ENCODE results near the gene SH3GLB1. TPM values are rescaled to one million over a fixed set of nuclear protein-coding genes. Genes with fewer than 3 reads are reported as not detected.

Gene SH3GLB1
- total and polyA plus RNA-seq, 2 donors (not counting 3 experiments of a cell fraction or from before 2014, with no cell fraction given), result 43.7 to 140 TPM

DNA sequence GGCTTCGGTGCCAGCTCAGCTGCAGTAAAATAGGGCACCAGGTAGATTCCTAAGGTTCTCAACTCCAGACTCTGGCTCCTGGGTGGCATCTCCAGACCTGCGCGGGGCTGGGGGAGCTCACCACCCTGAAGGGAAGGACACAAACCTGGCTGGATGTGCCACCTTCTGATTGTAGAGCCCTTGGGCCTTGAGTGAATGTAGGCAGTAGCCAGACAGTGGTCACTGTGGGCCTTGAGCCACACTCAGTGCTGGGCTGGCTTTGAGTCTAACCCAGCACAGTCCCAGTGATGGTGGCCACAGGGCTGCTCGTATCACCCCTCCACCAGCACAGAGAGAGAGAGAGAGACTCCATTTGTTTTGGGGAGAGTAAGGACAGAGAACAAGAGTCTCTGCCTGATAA is 38.0 kb upstream of the SH3GLB1 start:
- Histone ChIP-seq H3K4me3 (replicated peaks in 1 of 3; ENCODE audit: insufficient read depth in 1 of 3, low read depth in 1 of 3, low read length in 3 of 3) (no peak overlapping the region), H3K79me2 (ENCODE audit: control insufficient read depth, insufficient read depth, low read length) (no peaks in the 10 kb centered on the region), H3K27ac (ENCODE audit: insufficient read depth, low read depth, low read length) (no peak overlapping the region), H3K27me3 (ENCODE audit: control insufficient read depth in 2 of 2, insufficient read depth in 2 of 2, low read length in 2 of 2) (no peaks in the 10 kb centered on the region), H3K9me3 (replicated peaks; ENCODE audit: control insufficient read depth, insufficient read depth, low read length) (no peaks in the 10 kb centered on the region), H3K4me1 (ENCODE audit: control insufficient read depth, extremely low read depth, insufficient read depth, low read length) (no peaks in the 10 kb centered on the region), H3K9me1 (replicated peaks; ENCODE audit: control insufficient read depth, extremely low read depth, insufficient read depth, low read length) (no peaks in the 10 kb centered on the region), H4K20me1 (replicated peaks; ENCODE audit: control insufficient read depth, extremely low read depth, insufficient read depth, low read length) (no peaks in the 10 kb centered on the region), H3K9ac (replicated peaks; ENCODE audit: extremely low read depth, insufficient read depth, low read length) (no peak overlapping the region), H3K36me3 (ENCODE audit: control insufficient read depth in 2 of 2, extremely low read depth in 1 of 2, insufficient read depth in 2 of 2, low read length in 2 of 2) (no peaks in the 10 kb centered on the region), H3K4me2 (ENCODE audit: insufficient read depth, low read length) (no peak overlapping the region), H2AFZ (ENCODE audit: low read depth, low read length) (no peak overlapping the region)
- BruUV-seq (replicated peaks), result no TSS peak
- FAIRE-seq (no peak), DNase-seq (ENCODE audit: low read depth, low spot score) (no peak)
- no peak for TF ChIP-seq POLR2AphosphoS5 (IDR thresholded peaks at IDR 0.05; ENCODE audit: insufficient read depth, low read depth, low read length)
- no peak for TF ChIP-seq FOS (IDR thresholded peaks at IDR 0.05; ENCODE audit: borderline replicate concordance, insufficient read depth, low read length)
- no peak for TF ChIP-seq GATA2 (IDR thresholded peaks at IDR 0.05; ENCODE audit: insufficient read depth, insufficient read length, low read depth, low read length)
- no peak for TF ChIP-seq MYC (IDR thresholded peaks at IDR 0.05; ENCODE audit: low read depth, low read length)
- intact Hi-C loops (cut with micrococcal nuclease) (no loop called here), dilution Hi-C loops (cut with MboI; ENCODE audit: extremely low pct_ligation_motif_present, low sequenced_read_pairs) (no loop called here)
- ChIA-PET CTCF (no interaction called here), POLR2A (no interaction called here)

DNA sequence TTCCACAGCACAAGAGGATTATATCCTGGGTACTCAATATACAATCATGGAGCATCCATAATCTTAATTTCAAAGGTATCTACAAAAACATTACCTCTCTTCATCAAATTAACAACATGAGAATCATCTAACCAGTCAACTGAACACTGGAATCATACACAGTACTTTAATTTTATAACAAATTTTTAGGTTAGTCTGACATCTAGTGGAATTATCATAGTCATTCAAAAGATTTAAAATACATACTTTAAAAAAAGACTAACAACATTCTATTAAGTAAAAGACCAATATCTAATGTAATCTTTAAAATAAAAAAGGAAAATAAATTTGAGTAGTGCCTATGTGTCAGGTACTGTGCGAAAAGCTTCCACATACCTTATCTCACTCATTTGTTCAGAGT is 16.8 kb upstream of the SH3GLB1 start:
- dilution Hi-C loops (cut with MboI; ENCODE audit: extremely low pct_ligation_motif_present, low sequenced_read_pairs) (no loop called here), intact Hi-C loops (cut with micrococcal nuclease) (loop anchor here (10.0 kb wide), 1 partner anchor 213 kb away; no protein-coding TSS in a partner anchor)
- Histone ChIP-seq H3K4me3 (replicated peaks in 1 of 3; ENCODE audit: insufficient read depth in 1 of 3, low read depth in 1 of 3, low read length in 3 of 3) (no peak overlapping the region), H3K27me3 (ENCODE audit: control insufficient read depth in 2 of 2, insufficient read depth in 2 of 2, low read length in 2 of 2) (no peaks in the 10 kb centered on the region), H3K4me1 (ENCODE audit: control insufficient read depth, extremely low read depth, insufficient read depth, low read length) (no peaks in the 10 kb centered on the region), H3K9me1 (replicated peaks; ENCODE audit: control insufficient read depth, extremely low read depth, insufficient read depth, low read length) (no peaks in the 10 kb centered on the region), H3K27ac (ENCODE audit: insufficient read depth, low read depth, low read length) (no peak overlapping the region), H4K20me1 (replicated peaks; ENCODE audit: control insufficient read depth, extremely low read depth, insufficient read depth, low read length) (no peaks in the 10 kb centered on the region), H3K9me3 (replicated peaks; ENCODE audit: control insufficient read depth, insufficient read depth, low read length) (no peaks in the 10 kb centered on the region), H3K9ac (replicated peaks; ENCODE audit: extremely low read depth, insufficient read depth, low read length) (no peak overlapping the region), H2AFZ (ENCODE audit: low read depth, low read length) (no peak overlapping the region), H3K4me2 (ENCODE audit: insufficient read depth, low read length) (no peak overlapping the region), H3K79me2 (ENCODE audit: control insufficient read depth, insufficient read depth, low read length) (no peaks in the 10 kb centered on the region), H3K36me3 (ENCODE audit: control insufficient read depth in 2 of 2, extremely low read depth in 1 of 2, insufficient read depth in 2 of 2, low read length in 2 of 2) (no peaks in the 10 kb centered on the region)
- no TSS peak for BruUV-seq (replicated peaks)
- TF ChIP-seq POLR2AphosphoS5 (IDR thresholded peaks at IDR 0.05; ENCODE audit: insufficient read depth, low read depth, low read length) (no peak), FOS (IDR thresholded peaks at IDR 0.05; ENCODE audit: borderline replicate concordance, insufficient read depth, low read length) (no peak), POLR2A (IDR thresholded peaks at IDR 0.05; ENCODE audit: low read depth, low read length) (no peak), MYC (IDR thresholded peaks at IDR 0.05; ENCODE audit: low read depth, low read length) (no peak), GATA2 (IDR thresholded peaks at IDR 0.05; ENCODE audit: insufficient read depth, insufficient read length, low read depth, low read length) (no peak)
- ChIA-PET POLR2A (no interaction called here), CTCF (interaction anchor here (0.7 to 1.6 kb wide), 4 partner anchors 18 to 307 kb away, joined by 3 to 8 read pairs (median 4); no protein-coding TSS in a partner anchor)
- DNase-seq (ENCODE audit: low read depth, low spot score) (peak; percentile 42), FAIRE-seq (no peak)
